ENCODE data around the gene CSMD2.

The CSMD2 gene

DNA sequence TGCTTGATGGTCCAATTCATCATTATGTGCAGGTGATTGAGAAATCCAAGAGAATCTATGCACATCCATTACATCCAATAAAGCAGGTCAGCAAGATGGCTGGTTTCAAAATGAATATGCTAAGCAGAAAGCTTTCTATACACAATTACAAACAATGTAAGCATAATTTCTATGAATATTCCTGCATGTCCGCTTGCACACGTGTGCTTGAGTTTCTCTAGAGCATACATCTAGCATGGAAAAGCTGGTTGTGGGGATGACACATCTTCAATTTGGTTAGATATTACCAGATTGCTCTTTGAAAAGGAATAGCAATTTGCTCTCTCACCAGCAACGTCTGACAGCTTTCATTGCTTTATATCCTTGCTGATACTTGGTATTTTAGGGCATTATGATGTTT is 461.6 kb downstream of the CSMD2 start:
- no peak for DNase-seq

GRCh38 chr1:33698361-33699035 is 466.5 kb downstream of the CSMD2 start:
- DNase-seq = no peak

DNA sequence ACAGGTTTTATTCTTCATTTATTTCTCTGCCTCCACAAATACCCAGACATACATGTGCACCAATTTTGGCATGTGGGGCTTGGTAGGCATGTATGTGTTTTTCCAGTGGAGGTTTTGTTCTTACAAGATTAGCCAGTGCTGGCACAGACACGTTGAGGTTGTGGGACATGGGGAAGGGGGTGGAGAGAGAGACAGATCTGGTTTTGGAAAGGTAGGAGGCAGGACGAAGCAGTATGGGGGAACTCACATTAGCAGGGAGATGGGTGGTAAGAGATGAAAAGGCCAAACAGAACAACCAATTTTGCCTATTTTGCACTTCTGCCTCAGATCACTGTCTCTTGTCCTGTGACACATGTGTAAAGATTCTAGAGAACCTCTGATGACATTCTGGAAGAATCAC is 467.2 kb downstream of the CSMD2 start:
- no peak for DNase-seq

GRCh38 chr1:33696962-33697361 is 468.1 kb downstream of the CSMD2 start:
- DNase-seq = no peak

DNA sequence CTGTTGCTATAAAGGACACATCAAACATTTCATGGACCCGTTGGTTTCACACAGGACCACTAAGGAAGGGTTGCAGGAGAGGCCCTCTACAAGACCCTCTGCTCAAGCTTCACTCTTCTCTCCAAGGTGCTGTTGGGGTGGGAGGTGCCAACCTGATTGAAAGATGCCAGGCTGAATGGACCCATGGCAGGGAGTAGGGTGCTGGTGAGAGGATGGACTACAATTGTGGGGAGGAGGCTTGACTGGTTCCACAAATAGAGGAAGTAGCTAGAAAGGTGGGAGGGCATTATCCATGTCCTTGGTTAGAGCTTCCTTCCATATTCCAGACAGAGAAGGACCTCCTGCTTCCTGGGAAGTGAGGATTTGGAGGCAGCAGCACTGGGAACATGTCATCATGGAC is 468.7 kb downstream of the CSMD2 start:
- DNase-seq = no peak

DNA sequence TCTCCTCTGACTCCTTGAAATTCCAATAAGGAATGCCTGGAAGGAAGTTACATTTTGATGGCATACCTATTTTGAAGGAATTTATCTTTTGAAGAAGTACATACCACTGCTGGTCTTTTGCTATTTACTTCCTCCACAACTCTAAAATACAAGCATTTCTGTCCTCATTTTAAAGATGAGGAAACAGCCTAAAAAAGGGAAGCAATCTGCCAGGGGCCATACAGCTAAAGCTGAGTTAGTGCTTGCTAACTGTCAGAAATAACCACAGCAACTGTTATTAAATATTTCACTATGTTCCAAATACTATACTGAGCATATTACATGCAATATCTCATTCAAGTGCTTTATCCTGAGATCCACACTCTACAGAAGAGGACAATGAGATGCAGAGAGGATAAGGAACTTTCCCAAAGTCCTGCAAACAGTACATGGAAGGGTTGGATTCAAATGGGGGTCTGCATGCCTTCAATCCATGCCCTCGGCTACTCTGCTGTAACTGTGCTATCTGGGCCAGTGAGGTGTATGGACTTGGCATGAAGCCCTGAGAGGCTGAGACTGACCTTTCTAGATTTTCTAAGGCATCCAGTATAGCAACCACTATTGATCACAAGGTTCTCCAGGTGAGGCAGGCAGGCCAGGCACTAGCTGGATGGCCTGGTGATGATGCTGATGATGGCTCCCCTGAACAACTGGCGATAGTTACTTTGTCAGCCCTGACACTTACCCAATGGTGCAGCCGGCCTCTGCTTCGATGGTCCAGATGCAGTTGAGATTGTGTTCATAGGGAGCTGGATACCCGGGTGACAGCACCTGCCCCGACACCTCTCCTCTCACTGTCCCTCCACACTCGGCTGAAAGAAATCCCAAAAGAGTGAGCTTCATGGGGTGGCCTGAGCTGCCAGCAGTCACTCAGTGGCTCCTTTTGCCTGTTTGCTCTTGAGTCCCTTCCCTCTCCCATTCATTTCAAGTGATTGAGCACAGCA is 472.5 kb downstream of the CSMD2 start:
- DNase-seq = no peak

- DNase-seq = no peak
Observed at GRCh38 chr1:33687000-33687399, 478.0 kb downstream of the CSMD2 start.

DNA sequence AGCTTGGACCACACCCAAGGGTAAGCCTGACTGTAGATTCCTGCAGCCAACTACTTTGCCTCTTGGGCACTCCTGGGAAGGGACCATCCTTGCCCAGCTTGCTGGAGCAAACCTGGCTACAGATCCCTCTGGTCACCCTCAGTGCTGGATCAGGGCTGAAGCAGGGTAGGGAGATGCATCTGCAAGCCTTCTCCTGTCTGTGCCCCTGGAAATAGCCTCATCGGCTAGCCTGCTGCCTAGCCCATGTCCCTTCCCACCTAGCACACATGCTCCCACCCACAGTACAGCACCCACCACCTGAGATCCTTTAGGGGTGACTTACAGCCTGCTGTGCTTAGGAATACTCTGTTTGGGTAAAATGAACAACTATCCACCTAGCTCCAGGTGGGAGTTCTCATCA is 478.5 kb downstream of the CSMD2 start:
- no peak for DNase-seq

DNA sequence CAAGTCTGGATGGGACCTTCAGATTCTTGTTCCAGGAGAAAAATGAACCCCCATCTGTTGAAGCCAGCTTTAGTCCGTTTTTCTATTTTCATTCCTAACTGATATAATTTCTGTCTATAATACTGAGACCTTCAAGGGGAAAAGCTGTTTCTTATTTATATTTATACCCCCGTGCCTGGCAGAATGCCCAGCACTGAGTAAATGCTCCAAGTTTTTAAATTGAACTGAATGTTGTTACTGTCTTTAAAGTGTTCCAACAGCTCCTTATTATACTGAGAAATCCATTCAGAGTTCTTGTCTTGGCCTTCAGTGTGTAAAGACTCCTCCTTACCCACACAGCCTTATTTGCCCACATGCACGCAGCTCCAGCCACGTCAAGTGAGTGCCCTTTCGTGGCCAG is 479.8 kb downstream of the CSMD2 start:
- no peak for DNase-seq

DNA sequence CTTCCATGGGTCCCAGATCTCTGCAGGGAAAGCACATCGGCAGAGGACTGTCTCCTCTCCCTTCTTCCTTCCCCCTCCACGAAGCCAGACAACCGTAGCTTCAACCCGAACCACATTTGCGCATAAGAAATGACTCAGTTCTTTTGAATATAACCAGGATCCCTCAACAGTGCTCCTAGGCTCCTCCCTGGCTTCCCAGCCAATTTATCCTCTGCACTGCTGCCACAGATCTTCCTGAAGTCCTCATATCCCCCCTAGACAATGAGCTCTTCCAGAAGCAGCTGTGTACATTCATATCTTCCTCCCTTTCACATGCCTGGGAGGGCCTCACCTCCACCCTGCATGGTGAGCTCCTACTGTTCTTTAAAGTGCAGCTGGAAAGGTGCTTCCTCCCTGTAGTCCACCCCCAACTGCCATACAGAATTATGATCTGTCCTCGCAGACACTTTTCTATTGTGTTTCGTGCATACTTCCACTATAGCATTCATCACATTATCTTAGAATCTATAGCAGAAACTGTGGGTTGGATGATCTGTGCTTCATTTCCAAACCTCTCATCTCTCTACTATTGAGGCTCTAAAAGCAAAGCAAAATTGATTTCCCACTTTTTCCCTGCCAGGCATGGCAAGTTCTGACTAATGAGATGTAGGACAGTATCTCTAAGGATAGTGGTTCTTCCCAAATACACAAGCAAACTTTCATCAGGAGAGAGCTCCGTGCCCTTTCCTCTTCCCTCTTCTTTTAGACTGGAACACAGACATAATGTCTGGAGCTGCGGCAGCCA is 480.4 kb downstream of the CSMD2 start:
- no peak for DNase-seq

- DNase-seq = no peak
Observed at GRCh38 chr1:33683913-33684312, 481.1 kb downstream of the CSMD2 start.

DNA sequence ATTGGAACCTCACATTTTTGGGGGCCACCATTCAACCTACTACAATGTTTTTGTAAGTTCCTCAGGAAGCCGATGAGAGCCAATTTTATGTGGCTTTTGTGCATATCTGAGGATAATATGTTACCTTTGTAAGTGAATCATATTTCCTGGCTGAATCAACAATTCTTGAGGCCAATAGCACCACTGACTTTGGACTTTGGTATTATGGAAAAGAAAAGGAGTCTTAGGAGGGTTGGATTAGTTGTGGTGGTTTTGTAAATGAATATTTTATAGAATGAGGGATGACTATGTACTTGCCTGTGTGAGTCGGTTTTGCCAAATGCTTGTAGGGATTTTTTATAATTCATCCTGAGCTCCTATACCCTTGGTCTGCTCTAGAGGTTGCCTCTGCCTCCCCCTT is 482.7 kb downstream of the CSMD2 start:
- DNase-seq = no peak

- DNase-seq = no peak
Observed at GRCh38 chr1:33680281-33680840, 484.7 kb downstream of the CSMD2 start.

- no peak for DNase-seq
Observed at GRCh38 chr1:33670567-33670966, 494.5 kb downstream of the CSMD2 start.

DNA sequence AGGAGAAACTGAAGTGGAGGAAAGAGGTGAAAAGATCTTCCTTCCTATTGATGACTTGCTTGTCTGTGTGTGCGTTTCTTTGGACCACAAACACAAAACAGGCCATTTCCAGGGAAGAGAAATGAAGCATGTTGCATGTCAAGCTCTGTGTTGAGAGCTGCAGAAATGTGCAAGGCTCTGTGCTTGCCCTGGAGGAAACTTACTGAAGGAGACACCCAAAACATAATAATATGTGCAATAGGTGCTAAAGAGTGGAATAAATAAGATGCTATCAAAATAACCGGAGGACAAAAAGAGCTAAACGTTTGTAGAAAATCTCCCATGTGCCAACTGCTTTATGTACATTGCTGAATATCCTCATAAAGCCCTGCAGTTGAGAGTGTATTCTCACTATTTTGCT is 496.3 kb downstream of the CSMD2 start:
- DNase-seq = no peak

- DNase-seq = no peak
Observed at GRCh38 chr1:33667386-33668282, 497.4 kb downstream of the CSMD2 start.

DNA sequence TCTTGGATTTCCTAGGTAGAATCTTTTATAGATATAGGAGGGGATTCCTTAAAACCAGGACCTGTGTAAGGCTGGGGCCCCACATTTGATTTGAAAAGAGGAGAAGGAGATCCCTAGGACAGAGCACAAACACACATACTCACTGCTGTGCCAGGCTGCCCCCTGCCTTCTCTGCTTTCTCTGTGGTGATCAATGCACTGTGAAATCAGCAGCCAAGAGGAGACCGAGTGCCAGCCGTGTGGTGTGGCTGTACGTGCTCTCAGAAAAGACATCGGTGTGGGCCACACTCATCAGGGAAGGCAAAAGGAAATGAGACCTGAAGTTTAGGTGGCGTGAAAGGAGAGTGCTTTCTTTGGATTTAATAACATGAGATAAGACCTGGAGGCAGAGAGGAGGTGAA is 498.4 kb downstream of the CSMD2 start:
- DNase-seq = no peak

DNA sequence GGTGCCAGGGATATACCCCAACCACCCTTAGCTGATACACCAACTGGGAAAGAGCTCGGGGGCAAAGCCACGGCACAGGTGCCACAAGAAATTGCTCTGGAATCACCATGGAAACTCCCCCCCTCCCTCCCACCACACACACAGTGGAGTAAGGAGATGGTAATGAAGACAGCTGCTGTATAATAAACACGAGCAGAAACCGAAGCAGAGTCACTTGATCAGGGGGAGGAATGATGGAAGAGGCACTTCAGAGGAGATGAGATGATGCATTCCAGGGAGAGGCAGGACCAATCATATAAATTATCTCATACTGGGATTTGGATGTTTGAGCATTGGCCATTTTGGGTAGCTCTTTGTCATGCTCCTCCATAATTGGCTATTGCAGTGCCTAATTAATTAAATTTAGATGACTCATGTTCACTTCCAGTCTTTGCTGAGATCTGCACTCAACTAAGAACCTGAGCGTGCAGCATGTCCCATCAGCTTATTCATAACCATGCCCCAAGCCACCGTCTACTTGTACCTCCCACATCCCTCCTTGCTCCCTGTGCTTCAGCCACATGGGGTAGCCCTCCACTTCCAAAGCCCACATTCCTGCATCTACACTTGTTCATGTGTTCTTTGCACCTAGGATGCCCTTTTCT is 503.1 kb downstream of the CSMD2 start:
- no peak for DNase-seq

DNA sequence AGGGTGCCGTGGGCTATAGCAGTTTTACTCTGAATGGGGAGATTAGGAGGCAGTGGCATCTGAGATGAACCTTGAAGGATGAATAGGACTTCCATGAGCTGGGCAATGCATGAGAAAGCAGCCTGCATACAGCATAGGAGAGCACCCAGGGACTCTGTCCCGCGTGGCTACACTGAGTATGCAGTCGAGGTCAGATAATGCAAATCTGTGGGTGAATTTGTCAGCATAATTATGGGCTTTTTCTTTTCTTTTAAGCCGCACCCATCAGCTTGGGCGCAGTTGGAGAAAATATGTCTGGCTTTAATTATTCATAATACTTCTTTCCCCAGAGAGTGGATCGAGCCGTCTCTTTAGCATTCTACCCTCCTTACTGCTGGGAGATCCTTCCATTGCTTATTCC is 504.1 kb downstream of the CSMD2 start:
- no peak for DNase-seq

GRCh38 chr1:33660244-33660643 is 504.8 kb downstream of the CSMD2 start:
- DNase-seq = no peak

- DNase-seq = no peak
Observed at GRCh38 chr1:33659641-33660040, 505.4 kb downstream of the CSMD2 start.

DNA sequence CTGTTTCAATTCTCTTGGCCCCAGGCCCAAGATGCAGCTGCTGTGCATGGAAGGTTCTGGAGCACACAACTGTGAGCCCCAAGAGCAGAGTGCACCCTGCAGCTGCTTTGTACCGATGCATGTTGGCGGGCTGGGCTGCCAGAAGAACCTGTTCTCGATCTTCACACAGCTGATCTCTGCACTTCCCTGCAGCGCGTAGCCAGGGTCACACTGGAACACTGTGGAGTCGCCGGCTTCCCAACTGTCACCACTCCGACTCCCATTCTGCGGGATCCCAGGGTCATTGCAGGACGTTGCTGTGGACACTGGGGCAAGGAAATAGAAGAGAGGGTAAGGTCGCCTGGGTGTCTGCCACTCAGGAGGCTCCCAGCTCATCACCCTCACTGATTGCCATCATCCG is 507.2 kb downstream of the CSMD2 start:
- no peak for DNase-seq

All from stimulated activated CD4-positive, alpha-beta T cell treated with anti-CD3 and anti-CD28 coated beads, Interleukin-4, amount 100 ng/mL, for 4 hours (primary cell).